Neural progenitor cell (in vitro differentiated cells): ENCODE results near the gene EDC3.

Source experiments
- CTCF ChIP-seq: fragments of 200-600 bp; sonication (generic); IDR thresholded peaks from 2 replicates; pipeline ENCODE4 v1.5.1; 2017; ENCODE audit warnings: antibody characterized with exemption, mild to moderate bottlenecking
- EZH2 ChIP-seq: fragments of 200-600 bp; sonication (generic); IDR thresholded peaks from 2 replicates; pipeline ENCODE4 v1.6.1; 2017; ENCODE audit warnings: antibody characterized with exemption, mild to moderate bottlenecking, moderate library complexity
- EZH2phosphoT487 ChIP-seq: fragments of 200-600 bp; sonication (generic); IDR thresholded peaks from 2 replicates; pipeline ENCODE4 v1.6.1; 2017; ENCODE audit warnings: antibody characterized with exemption

DNA sequence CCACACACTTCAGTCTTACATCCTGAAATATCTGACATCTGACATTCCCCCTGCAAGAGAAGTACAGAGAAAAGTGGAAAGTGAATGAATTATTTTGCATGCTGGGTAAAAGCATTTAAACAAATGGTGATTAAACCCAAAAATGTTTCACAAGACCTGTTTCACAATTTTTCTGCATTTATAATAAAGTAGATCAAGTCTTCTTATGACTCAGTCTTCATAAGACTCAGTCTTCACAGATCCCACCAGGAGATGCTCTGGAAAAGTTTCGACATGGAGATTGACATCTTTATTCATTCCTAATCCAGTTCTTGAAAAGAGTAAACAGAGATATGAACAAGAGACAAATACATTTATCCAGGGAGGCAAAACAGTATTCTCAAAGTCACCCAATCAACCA lies 13.2 kb upstream of the EDC3 start:
- TF ChIP-seq CTCF (no peak), EZH2phosphoT487 (no peak), EZH2 (no peak)
